ENCODE data around the gene RSBN1. TPM values are rescaled to one million over a fixed set of nuclear protein-coding genes. Genes with fewer than 3 reads are reported as not detected.

The RSBN1 gene
- total and polyA plus RNA-seq, 8 donors: 15.6 to 26.8 (median 23.8) TPM

DNA sequence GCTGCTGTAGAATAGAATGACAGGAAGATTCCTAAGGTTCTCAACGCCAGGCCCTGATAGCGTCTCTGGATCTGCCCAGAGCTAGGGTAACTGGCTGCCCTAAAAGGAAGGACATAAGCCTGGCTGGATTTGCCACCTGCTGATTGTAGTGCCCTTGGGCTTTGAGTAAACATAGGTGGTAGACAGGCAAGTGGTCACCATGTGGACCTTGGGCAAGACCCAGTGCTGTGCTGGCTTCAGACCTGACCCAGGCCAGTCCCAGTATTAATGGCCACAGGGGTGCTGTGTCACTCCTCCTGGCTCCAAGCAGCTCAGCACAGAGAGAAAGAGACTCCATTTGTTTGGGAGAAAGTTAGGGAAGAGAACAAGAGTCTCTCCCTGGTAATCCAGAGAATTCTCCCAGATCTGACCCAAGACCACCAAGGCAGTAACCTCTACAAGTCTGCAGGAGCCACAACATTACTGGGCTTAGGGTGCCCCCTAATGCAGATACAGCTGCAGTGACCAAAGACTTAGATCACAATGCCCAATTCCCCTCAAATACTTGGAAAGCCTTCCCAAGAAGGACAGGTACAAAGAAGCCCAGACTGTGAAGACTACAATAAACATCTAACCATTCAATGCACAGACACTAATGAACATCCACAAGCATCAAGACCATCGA lies 97.5 kb downstream of the RSBN1 start:
- DNase-seq (peak in 1 of 4 donors; percentile 4), ATAC-seq (no peak)
- intact Hi-C loops (cut with DNase I): no loop called here
- TF ChIP-seq, protein P1, sequence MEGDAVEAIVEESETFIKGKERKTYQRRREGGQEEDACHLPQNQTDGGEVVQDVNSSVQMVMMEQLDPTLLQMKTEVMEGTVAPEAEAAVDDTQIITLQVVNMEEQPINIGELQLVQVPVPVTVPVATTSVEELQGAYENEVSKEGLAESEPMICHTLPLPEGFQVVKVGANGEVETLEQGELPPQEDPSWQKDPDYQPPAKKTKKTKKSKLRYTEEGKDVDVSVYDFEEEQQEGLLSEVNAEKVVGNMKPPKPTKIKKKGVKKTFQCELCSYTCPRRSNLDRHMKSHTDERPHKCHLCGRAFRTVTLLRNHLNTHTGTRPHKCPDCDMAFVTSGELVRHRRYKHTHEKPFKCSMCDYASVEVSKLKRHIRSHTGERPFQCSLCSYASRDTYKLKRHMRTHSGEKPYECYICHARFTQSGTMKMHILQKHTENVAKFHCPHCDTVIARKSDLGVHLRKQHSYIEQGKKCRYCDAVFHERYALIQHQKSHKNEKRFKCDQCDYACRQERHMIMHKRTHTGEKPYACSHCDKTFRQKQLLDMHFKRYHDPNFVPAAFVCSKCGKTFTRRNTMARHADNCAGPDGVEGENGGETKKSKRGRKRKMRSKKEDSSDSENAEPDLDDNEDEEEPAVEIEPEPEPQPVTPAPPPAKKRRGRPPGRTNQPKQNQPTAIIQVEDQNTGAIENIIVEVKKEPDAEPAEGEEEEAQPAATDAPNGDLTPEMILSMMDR (IDR thresholded peaks at IDR 0.05): no peak
- peaks cover 0 to 85% of the 10 kb centered on the region in 2 donors for H3K36me3 ChIP-seq
- H3K9me3 ChIP-seq: peaks cover 0 to 10% of the 10 kb centered on the region in 2 donors
- no peaks in the 10 kb centered on the region for H3K4me1 ChIP-seq
- no peak overlapping the region for H3K27ac ChIP-seq
- no peaks in the 10 kb centered on the region for H3K27me3 ChIP-seq
- H3K4me3 ChIP-seq: no peak overlapping the region

Other genes starting within 250 kb of the RSBN1 start
- 10 to 100 TPM; 25.7 to 36.1 TPM for gene PHTF1, start 53.0 kb downstream of the RSBN1 start, total RNA-seq
- gene PHTF1, start 53.0 kb downstream of the RSBN1 start, polyA plus RNA-seq (ENCODE audit: insufficient read length in 6 of 6): 10 to 100 TPM; 20.0 to 23.8 (median 22.1) TPM
- 10 to 100 TPM in 1 of 2 donors, 1 to 10 TPM in 1; 5.6 to 10.0 TPM for gene PTPN22, start 59.2 kb upstream of the RSBN1 start, total RNA-seq
- 1 to 10 TPM in 2 of 6 donors, under 1 TPM in 4; 0.62 to 1.0 (median 0.83) TPM for gene PTPN22, start 59.2 kb upstream of the RSBN1 start, polyA plus RNA-seq (ENCODE audit: insufficient read length in 6 of 6)
- 1 to 10 TPM; 2.2 to 2.3 TPM for gene BCL2L15, start 75.1 kb upstream of the RSBN1 start, total RNA-seq
- 1 to 10 TPM in 5 of 6 donors, under 1 TPM in 1; 0.91 to 2.7 (median 1.1) TPM for gene BCL2L15, start 75.1 kb upstream of the RSBN1 start, polyA plus RNA-seq (ENCODE audit: insufficient read length in 6 of 6)
- gene AP4B1, start 92.3 kb upstream of the RSBN1 start, total RNA-seq: 10 to 100 TPM; 15.4 to 21.2 TPM
- gene AP4B1, start 92.3 kb upstream of the RSBN1 start, polyA plus RNA-seq (ENCODE audit: insufficient read length in 6 of 6): 10 to 100 TPM; 51.5 to 65.1 (median 56.1) TPM
- 1 to 10 TPM; 7.3 to 9.1 TPM for gene DCLRE1B, start 92.8 kb upstream of the RSBN1 start, total RNA-seq
- 10 to 100 TPM in 3 of 6 donors, 1 to 10 TPM in 3; 8.5 to 11.9 (median 10.2) TPM for gene DCLRE1B, start 92.8 kb upstream of the RSBN1 start, polyA plus RNA-seq (ENCODE audit: insufficient read length in 6 of 6)
- gene HIPK1, start 116.8 kb upstream of the RSBN1 start, total RNA-seq: 10 to 100 TPM; 61.1 to 77.4 TPM
- gene HIPK1, start 116.8 kb upstream of the RSBN1 start, polyA plus RNA-seq (ENCODE audit: insufficient read length in 6 of 6): 10 to 100 TPM; 38.7 to 49.7 (median 43.0) TPM
- 10 to 100 TPM; 53.8 to 74.2 TPM for gene OLFML3, start 167.0 kb upstream of the RSBN1 start, total RNA-seq
- gene OLFML3, start 167.0 kb upstream of the RSBN1 start, polyA plus RNA-seq (ENCODE audit: insufficient read length in 6 of 6): 100 to 1,000 TPM; 229 to 291 (median 273) TPM

Data from left lung (tissue), 10 donors.